Measurements from ENCODE around the gene DLL4.

DLL4 gene

GRCh38 chr15:40912478-40912877 is 16.7 kb upstream of the DLL4 start:
- CTCF ChIA-PET = interaction anchor here (0.7 to 20.1 kb wide), 6 partner anchors 9 to 109 kb away, joined by 3 to 491 read pairs (median 6); partner anchors contain the start of genes DLL4 and VPS18
- H3K36me3 ChIP-seq (ENCODE audit: control insufficient read depth in 4 of 4, insufficient read depth in 4 of 4, low read length in 3 of 4) = no peaks in the 10 kb centered on the region
- H3K4me3 ChIP-seq (ENCODE audit: control insufficient read depth in 1 of 7, extremely low read depth in 1 of 7, insufficient read depth in 4 of 7, low read depth in 2 of 7, low read length in 6 of 7) = no peak overlapping the region
- 75% methylated on average over 6 of the region's 6 CpGs for WGBS (ENCODE audit: insufficient coverage)
- POLR2A ChIA-PET = interaction anchor here (0.6 kb wide), 1 partner anchor 334 kb away, joined by 3 read pairs; no protein-coding TSS in a partner anchor
- no peaks in the 10 kb centered on the region for H3K27me3 ChIP-seq (replicated peaks in 2 of 5; ENCODE audit: control insufficient read depth in 4 of 5, insufficient read depth in 5 of 5, low read length in 4 of 5)
- H3K4me1 ChIP-seq (ENCODE audit: control extremely low read depth in 1 of 4, control insufficient read depth in 4 of 4, insufficient read depth in 4 of 4, low read length in 3 of 4) = peaks cover 2 to 22% (median 13%) of the 10 kb centered on the region in 4 experiments
- DNase-seq = no peak
- no peak overlapping the region for H3K27ac ChIP-seq (ENCODE audit: insufficient read depth in 1 of 2, low read depth in 1 of 2, low read length in 2 of 2, poor library complexity in 1 of 2, severe bottlenecking in 2 of 2)
- no peaks in the 10 kb centered on the region for H3K9me3 ChIP-seq (ENCODE audit: control extremely low read depth in 1 of 5, control insufficient read depth in 4 of 5, insufficient read depth in 2 of 5, low read depth in 1 of 5, low read length in 4 of 5)

DNA sequence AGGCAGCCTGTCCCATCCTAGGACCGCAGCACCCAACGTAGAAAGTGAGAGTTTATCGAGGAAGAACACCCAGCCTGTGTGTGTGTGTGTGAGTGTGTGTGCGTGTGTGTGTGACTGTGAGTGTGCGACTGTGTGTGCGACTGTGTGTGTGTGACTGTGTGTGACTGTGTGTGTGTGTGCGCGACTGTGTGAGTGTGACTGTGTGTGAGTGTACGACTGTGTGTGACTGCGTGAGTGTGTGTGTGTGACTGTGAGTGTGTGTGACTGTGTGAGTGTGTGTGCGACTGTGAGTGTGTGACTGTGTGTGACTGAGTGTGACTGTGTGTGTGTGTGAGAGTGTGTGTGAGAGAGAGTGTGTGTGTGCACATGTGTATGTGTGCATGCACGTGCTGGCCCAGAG is 15.1 kb upstream of the DLL4 start:
- WGBS (ENCODE audit: insufficient coverage) = 97% methylated on average over 12 of the region's 12 CpGs
- no peaks in the 10 kb centered on the region for H3K27me3 ChIP-seq (replicated peaks in 2 of 5; ENCODE audit: control insufficient read depth in 4 of 5, insufficient read depth in 5 of 5, low read length in 4 of 5)
- H3K36me3 ChIP-seq (ENCODE audit: control insufficient read depth in 4 of 4, insufficient read depth in 4 of 4, low read length in 3 of 4) = no peaks in the 10 kb centered on the region
- CTCF ChIA-PET = interaction anchor here (2.2 kb wide), 1 partner anchor 17 kb away, joined by 9 read pairs; no protein-coding TSS in a partner anchor
- POLR2A ChIA-PET = no interaction called here
- no peak overlapping the region for H3K4me3 ChIP-seq (ENCODE audit: control insufficient read depth in 1 of 7, extremely low read depth in 1 of 7, insufficient read depth in 4 of 7, low read depth in 2 of 7, low read length in 6 of 7)
- DNase-seq = no peak
- no peaks in the 10 kb centered on the region for H3K9me3 ChIP-seq (ENCODE audit: control extremely low read depth in 1 of 5, control insufficient read depth in 4 of 5, insufficient read depth in 2 of 5, low read depth in 1 of 5, low read length in 4 of 5)
- no peak overlapping the region for H3K27ac ChIP-seq (ENCODE audit: insufficient read depth in 1 of 2, low read depth in 1 of 2, low read length in 2 of 2, poor library complexity in 1 of 2, severe bottlenecking in 2 of 2)
- peaks cover 0 to 16% (median 8%) of the 10 kb centered on the region in 4 experiments for H3K4me1 ChIP-seq (ENCODE audit: control extremely low read depth in 1 of 4, control insufficient read depth in 4 of 4, insufficient read depth in 4 of 4, low read length in 3 of 4)

GRCh38 chr15:40914486-40914885 is 14.7 kb upstream of the DLL4 start:
- Histone ChIP-seq H3K27ac (ENCODE audit: insufficient read depth in 1 of 2, low read depth in 1 of 2, low read length in 2 of 2, poor library complexity in 1 of 2, severe bottlenecking in 2 of 2) (no peak overlapping the region), H3K4me1 (ENCODE audit: control extremely low read depth in 1 of 4, control insufficient read depth in 4 of 4, insufficient read depth in 4 of 4, low read length in 3 of 4) (peaks cover 0 to 16% (median 8%) of the 10 kb centered on the region in 4 experiments), H3K9me3 (ENCODE audit: control extremely low read depth in 1 of 5, control insufficient read depth in 4 of 5, insufficient read depth in 2 of 5, low read depth in 1 of 5, low read length in 4 of 5) (no peaks in the 10 kb centered on the region), H3K27me3 (replicated peaks in 2 of 5; ENCODE audit: control insufficient read depth in 4 of 5, insufficient read depth in 5 of 5, low read length in 4 of 5) (no peaks in the 10 kb centered on the region), H3K36me3 (ENCODE audit: control insufficient read depth in 4 of 4, insufficient read depth in 4 of 4, low read length in 3 of 4) (no peaks in the 10 kb centered on the region), H3K4me3 (ENCODE audit: control insufficient read depth in 1 of 7, extremely low read depth in 1 of 7, insufficient read depth in 4 of 7, low read depth in 2 of 7, low read length in 6 of 7) (no peak overlapping the region)
- DNase-seq = no peak
- CTCF ChIA-PET = interaction anchor here (0.7 to 2.2 kb wide), 5 partner anchors 16 to 170 kb away, joined by 3 to 9 read pairs (median 3); no protein-coding TSS in a partner anchor
- POLR2A ChIA-PET = no interaction called here
- 87% methylated on average over 8 of the region's 8 CpGs for WGBS (ENCODE audit: insufficient coverage)

DNA sequence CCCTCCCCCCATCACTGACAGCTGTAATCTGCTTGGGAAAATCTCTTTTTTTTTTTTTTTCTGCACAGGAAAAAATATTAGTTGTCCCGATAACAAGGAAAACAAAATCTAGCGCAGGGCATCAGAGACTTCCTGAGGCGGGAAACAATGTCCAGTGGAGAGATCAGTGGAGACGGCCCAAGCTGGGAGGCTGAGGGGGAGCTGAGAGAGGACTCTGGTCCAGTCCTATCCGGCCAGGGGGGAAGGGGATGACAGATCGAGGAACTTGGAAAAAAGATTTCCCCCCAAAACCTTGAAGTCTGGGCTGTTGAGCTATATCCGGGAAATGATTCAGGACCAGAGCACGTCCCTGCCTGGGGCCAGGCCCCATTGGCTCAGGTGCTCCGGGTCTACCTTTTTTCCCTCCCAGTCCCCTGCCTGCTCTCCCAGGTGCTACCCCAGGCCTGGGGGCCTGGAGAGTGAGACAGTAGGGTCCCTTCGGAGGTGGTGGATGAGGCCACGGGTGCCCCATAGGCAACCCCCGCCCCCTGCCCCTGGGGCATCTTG is 14.0 kb upstream of the DLL4 start:
- no peak for DNase-seq
- Histone ChIP-seq H3K36me3 (ENCODE audit: control insufficient read depth in 4 of 4, insufficient read depth in 4 of 4, low read length in 3 of 4) (no peaks in the 10 kb centered on the region), H3K27me3 (replicated peaks in 2 of 5; ENCODE audit: control insufficient read depth in 4 of 5, insufficient read depth in 5 of 5, low read length in 4 of 5) (no peaks in the 10 kb centered on the region), H3K27ac (ENCODE audit: insufficient read depth in 1 of 2, low read depth in 1 of 2, low read length in 2 of 2, poor library complexity in 1 of 2, severe bottlenecking in 2 of 2) (no peak overlapping the region), H3K4me1 (ENCODE audit: control extremely low read depth in 1 of 4, control insufficient read depth in 4 of 4, insufficient read depth in 4 of 4, low read length in 3 of 4) (peaks cover 0 to 10% (median 7%) of the 10 kb centered on the region in 4 experiments), H3K4me3 (ENCODE audit: control insufficient read depth in 1 of 7, extremely low read depth in 1 of 7, insufficient read depth in 4 of 7, low read depth in 2 of 7, low read length in 6 of 7) (no peak overlapping the region), H3K9me3 (ENCODE audit: control extremely low read depth in 1 of 5, control insufficient read depth in 4 of 5, insufficient read depth in 2 of 5, low read depth in 1 of 5, low read length in 4 of 5) (no peaks in the 10 kb centered on the region)
- POLR2A ChIA-PET = no interaction called here
- WGBS (ENCODE audit: insufficient coverage) = 91% methylated on average over 10 of the region's 12 CpGs
- CTCF ChIA-PET = interaction anchor here (0.7 to 3.4 kb wide), 8 partner anchors 10 to 169 kb away, joined by 3 to 18 read pairs (median 4); no protein-coding TSS in a partner anchor

DNA sequence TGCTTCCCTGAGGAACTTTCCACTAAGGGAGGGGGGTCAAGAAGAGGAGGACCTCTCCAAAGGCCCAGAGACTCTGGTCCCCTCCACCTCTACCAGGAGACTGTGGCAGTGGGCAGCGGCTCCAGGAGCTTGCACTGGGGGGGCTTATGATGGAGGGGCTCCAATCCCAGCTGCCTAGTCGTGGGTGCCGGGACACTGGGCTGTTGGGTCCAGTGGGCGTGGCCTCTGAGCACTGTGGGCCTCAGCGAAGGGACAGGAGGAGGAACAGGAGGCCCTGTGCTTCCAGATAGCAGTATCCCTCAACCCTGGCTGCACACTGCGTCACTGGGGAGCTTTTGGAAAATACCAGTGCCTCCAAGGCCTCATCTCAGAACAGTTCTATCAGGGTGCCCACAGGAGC is 13.5 kb upstream of the DLL4 start:
- H3K27me3 ChIP-seq (replicated peaks in 2 of 5; ENCODE audit: control insufficient read depth in 4 of 5, insufficient read depth in 5 of 5, low read length in 4 of 5) = no peaks in the 10 kb centered on the region
- no peak overlapping the region for H3K27ac ChIP-seq (ENCODE audit: insufficient read depth in 1 of 2, low read depth in 1 of 2, low read length in 2 of 2, poor library complexity in 1 of 2, severe bottlenecking in 2 of 2)
- H3K4me1 ChIP-seq (ENCODE audit: control extremely low read depth in 1 of 4, control insufficient read depth in 4 of 4, insufficient read depth in 4 of 4, low read length in 3 of 4) = peaks cover 0 to 10% (median 6%) of the 10 kb centered on the region in 4 experiments
- ChIA-PET CTCF (interaction anchor here (1.1 to 3.4 kb wide), 6 partner anchors 10 to 101 kb away, joined by 3 to 18 read pairs (median 6); no protein-coding TSS in a partner anchor), POLR2A (no interaction called here)
- H3K4me3 ChIP-seq (ENCODE audit: control insufficient read depth in 1 of 7, extremely low read depth in 1 of 7, insufficient read depth in 4 of 7, low read depth in 2 of 7, low read length in 6 of 7) = no peak overlapping the region
- DNase-seq = no peak
- H3K9me3 ChIP-seq (ENCODE audit: control extremely low read depth in 1 of 5, control insufficient read depth in 4 of 5, insufficient read depth in 2 of 5, low read depth in 1 of 5, low read length in 4 of 5) = no peaks in the 10 kb centered on the region
- no peaks in the 10 kb centered on the region for H3K36me3 ChIP-seq (ENCODE audit: control insufficient read depth in 4 of 4, insufficient read depth in 4 of 4, low read length in 3 of 4)
- WGBS (ENCODE audit: insufficient coverage) = 66% methylated on average over 5 of the region's 6 CpGs

DNA sequence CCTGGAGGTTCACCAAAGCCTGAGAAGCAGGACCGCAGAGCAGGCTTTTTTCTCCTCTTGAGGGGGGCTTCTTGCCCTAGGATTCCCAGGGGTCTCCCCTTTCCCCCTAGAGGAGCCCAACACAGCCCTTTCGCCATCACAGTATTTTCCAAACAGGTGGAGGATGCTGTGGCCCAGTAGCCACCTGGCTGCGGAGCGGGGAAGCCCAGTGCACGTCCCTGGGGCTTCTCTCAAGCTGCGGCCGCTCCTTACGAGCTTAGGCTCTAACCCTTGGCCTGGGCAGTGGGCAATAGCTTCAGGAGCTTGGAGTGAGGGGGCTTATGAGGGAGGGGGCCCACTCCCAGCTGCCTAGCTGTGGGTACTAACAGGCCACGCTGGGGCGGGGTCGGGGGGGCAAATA is 11.6 kb upstream of the DLL4 start:
- POLR2A ChIA-PET = no interaction called here
- WGBS (ENCODE audit: insufficient coverage) = 71% methylated on average over 4 of the region's 11 CpGs
- H3K9me3 ChIP-seq (ENCODE audit: control extremely low read depth in 1 of 5, control insufficient read depth in 4 of 5, insufficient read depth in 2 of 5, low read depth in 1 of 5, low read length in 4 of 5) = no peaks in the 10 kb centered on the region

DNA sequence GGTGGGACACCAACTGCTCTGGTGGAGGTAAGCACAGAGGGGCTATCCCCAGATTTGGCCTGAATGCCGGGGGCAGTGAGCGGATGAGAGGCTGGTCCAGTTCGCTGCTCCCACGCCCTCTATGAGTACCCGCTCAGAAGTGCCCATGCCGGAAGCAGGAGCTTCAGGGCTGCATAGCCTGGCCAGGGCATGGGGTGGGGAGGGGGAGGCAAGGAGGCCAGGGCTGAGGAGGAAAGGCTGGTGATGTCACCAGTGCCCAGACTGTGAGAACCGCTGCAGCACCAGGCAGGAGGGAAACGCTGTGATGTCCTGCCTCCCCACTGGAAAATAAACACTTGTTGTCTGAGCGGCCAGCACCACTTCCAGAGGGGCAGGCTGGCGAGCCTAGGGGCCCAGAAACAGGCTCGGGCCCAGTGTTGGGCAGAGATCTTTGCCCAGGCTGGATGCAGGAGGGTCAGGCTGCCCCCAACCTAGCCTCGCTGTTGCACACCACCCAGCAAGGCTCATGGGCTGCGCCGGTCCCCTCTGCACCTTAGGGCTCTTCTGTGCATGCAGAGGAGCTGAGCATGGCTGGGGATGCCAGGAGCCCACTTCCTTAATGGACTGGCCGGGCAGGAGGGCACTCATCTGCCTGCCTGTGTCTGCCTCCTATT is 10.9 kb upstream of the DLL4 start:
- H3K9me3 ChIP-seq (ENCODE audit: control extremely low read depth in 1 of 5, control insufficient read depth in 4 of 5, insufficient read depth in 2 of 5, low read depth in 1 of 5, low read length in 4 of 5) = no peaks in the 10 kb centered on the region
- H3K4me3 ChIP-seq (ENCODE audit: control insufficient read depth in 1 of 7, extremely low read depth in 1 of 7, insufficient read depth in 4 of 7, low read depth in 2 of 7, low read length in 6 of 7) = no peak overlapping the region
- H3K27ac ChIP-seq (ENCODE audit: insufficient read depth in 1 of 2, low read depth in 1 of 2, low read length in 2 of 2, poor library complexity in 1 of 2, severe bottlenecking in 2 of 2) = no peak overlapping the region
- peaks cover 0 to 2% (median 0%) of the 10 kb centered on the region in 5 experiments for H3K27me3 ChIP-seq (replicated peaks in 2 of 5; ENCODE audit: control insufficient read depth in 4 of 5, insufficient read depth in 5 of 5, low read length in 4 of 5)
- no peaks in the 10 kb centered on the region for H3K36me3 ChIP-seq (ENCODE audit: control insufficient read depth in 4 of 4, insufficient read depth in 4 of 4, low read length in 3 of 4)
- ChIA-PET CTCF (interaction anchor here (0.9 to 3.4 kb wide), 7 partner anchors 13 to 104 kb away, joined by 3 to 18 read pairs (median 5); no protein-coding TSS in a partner anchor), POLR2A (no interaction called here)
- DNase-seq = no peak
- WGBS (ENCODE audit: insufficient coverage) = 95% methylated on average over 15 of the region's 15 CpGs
- no peaks in the 10 kb centered on the region for H3K4me1 ChIP-seq (ENCODE audit: control extremely low read depth in 1 of 4, control insufficient read depth in 4 of 4, insufficient read depth in 4 of 4, low read length in 3 of 4)

More for the DNA sequence above, 11.6 kb upstream of the DLL4 start:
- no peak overlapping the region for H3K27ac ChIP-seq (ENCODE audit: insufficient read depth in 1 of 2, low read depth in 1 of 2, low read length in 2 of 2, poor library complexity in 1 of 2, severe bottlenecking in 2 of 2)
- H3K4me3 ChIP-seq (ENCODE audit: control insufficient read depth in 1 of 7, extremely low read depth in 1 of 7, insufficient read depth in 4 of 7, low read depth in 2 of 7, low read length in 6 of 7) = no peak overlapping the region
- H3K4me1 ChIP-seq (ENCODE audit: control extremely low read depth in 1 of 4, control insufficient read depth in 4 of 4, insufficient read depth in 4 of 4, low read length in 3 of 4) = no peaks in the 10 kb centered on the region
- no peak for DNase-seq
- CTCF ChIA-PET = interaction anchor here (1.2 to 3.4 kb wide), 5 partner anchors 12 to 105 kb away, joined by 3 to 18 read pairs (median 7); no protein-coding TSS in a partner anchor
- H3K27me3 ChIP-seq (replicated peaks in 2 of 5; ENCODE audit: control insufficient read depth in 4 of 5, insufficient read depth in 5 of 5, low read length in 4 of 5) = no peaks in the 10 kb centered on the region
- H3K36me3 ChIP-seq (ENCODE audit: control insufficient read depth in 4 of 4, insufficient read depth in 4 of 4, low read length in 3 of 4) = no peaks in the 10 kb centered on the region

Measured in common myeloid progenitor, CD34-positive (primary cell).